HFFc6 (cell line): ENCODE results near the gene TIMP2. TPM values are rescaled to one million over a fixed set of nuclear protein-coding genes. Genes with fewer than 3 reads are reported as not detected.

Source experiments
- DNase-seq: peaks from one replicate; pipeline ENCODE4 v3.0.0-alpha.2; 2018
- H3K27ac Mint-ChIP-seq: 2 replicates; pipeline ENCODE4 v1.8.0; 2020; ENCODE audit warnings: mild to moderate bottlenecking, mixed read lengths
- H3K27me3 Mint-ChIP-seq: 2 replicates; pipeline ENCODE4 v1.8.0; 2021; ENCODE audit warnings: mild to moderate bottlenecking, moderate library complexity, mixed read lengths; ENCODE audit not compliant: insufficient read depth
- H3K36me3 Mint-ChIP-seq: 2 replicates; pipeline ENCODE4 v1.8.0; 2021; ENCODE audit warnings: low read depth, mixed read lengths
- H3K4me1 Mint-ChIP-seq: 2 replicates; pipeline ENCODE4 v1.8.0; 2020; ENCODE audit warnings: low read depth, mixed read lengths
- H3K4me3 Mint-ChIP-seq: 2 replicates; pipeline ENCODE4 v1.8.0; 2020; ENCODE audit warnings: mild to moderate bottlenecking, moderate library complexity, mixed read lengths
- H3K9me3 Mint-ChIP-seq: 2 replicates; pipeline ENCODE4 v1.8.0; 2020; ENCODE audit warnings: mild to moderate bottlenecking, mixed read lengths
- total RNA-seq, 6 experiments: library from RNA; stranded (reverse); fragmentation: NEBNext Ultra II Directional; extraction: Animal tissue kit (Norgen Biotek cat#: 25700); gene quantifications; 2 replicates in 1 of 6; 3 replicates in 5 of 6; pipeline ENCODE4 v1.2.3, GENCODE V29; 2021
- TF ChIP-seq, protein P1 (sequence below): fragments of 200-600 bp; sonication (generic); IDR thresholded peaks from 2 replicates; pipeline ENCODE4 v1.5.0; 2021; ENCODE audit warnings: antibody characterized with exemption, mild to moderate bottlenecking

Gene TIMP2
- total RNA-seq, 6 experiments from 2014 or later: 547 to 705 (median 601) TPM

DNA sequence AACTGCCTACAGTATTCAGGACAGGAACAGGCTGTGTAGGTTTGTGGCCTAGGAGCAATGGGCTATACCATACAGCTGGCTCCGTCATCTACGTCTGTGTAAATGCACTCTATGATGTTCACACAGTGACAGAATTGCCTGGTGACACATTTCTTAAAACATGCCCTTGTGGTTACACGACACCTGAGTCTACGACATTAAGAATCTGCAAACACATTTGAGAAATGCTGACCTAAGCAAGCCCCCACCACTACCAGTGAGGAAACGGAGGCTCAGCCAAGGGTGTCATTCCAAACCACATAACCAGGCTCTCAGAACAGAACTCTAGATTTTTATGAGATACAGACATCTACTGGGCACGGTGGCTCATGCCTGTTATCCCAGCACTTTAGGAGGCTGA is 108.1 kb downstream of the TIMP2 start:
- TF ChIP-seq, protein P1, sequence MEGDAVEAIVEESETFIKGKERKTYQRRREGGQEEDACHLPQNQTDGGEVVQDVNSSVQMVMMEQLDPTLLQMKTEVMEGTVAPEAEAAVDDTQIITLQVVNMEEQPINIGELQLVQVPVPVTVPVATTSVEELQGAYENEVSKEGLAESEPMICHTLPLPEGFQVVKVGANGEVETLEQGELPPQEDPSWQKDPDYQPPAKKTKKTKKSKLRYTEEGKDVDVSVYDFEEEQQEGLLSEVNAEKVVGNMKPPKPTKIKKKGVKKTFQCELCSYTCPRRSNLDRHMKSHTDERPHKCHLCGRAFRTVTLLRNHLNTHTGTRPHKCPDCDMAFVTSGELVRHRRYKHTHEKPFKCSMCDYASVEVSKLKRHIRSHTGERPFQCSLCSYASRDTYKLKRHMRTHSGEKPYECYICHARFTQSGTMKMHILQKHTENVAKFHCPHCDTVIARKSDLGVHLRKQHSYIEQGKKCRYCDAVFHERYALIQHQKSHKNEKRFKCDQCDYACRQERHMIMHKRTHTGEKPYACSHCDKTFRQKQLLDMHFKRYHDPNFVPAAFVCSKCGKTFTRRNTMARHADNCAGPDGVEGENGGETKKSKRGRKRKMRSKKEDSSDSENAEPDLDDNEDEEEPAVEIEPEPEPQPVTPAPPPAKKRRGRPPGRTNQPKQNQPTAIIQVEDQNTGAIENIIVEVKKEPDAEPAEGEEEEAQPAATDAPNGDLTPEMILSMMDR: no peak
- H3K9me3 Mint-ChIP-seq: no peaks in the 10 kb centered on the region
- H3K4me1 Mint-ChIP-seq: peaks cover 19% of the 10 kb centered on the region
- no peak overlapping the region for H3K4me3 Mint-ChIP-seq
- no peaks in the 10 kb centered on the region for H3K27me3 Mint-ChIP-seq
- H3K36me3 Mint-ChIP-seq: peaks cover 41% of the 10 kb centered on the region
- DNase-seq: no peak
- no peak overlapping the region for H3K27ac Mint-ChIP-seq

DNA sequence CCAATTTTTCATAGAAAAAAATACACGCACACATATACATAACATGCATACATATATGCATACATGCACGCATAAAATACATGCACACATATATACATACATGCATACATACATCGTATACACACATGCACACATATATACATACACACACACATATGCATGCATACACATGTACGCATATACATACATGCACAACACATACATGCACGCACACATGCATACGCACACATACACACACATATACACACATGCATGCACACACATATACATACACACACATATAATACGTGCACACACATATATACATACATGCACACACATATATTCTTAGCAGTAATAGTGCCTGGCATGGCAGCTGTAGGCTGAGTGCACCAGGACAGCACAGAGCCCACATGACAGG is 109.5 kb downstream of the TIMP2 start:
- TF ChIP-seq, protein P1: no peak
- Mint-ChIP-seq H3K4me3 (no peak overlapping the region), H3K27ac (no peak overlapping the region), H3K36me3 (peaks cover 40% of the 10 kb centered on the region), H3K4me1 (peaks cover 15% of the 10 kb centered on the region), H3K9me3 (no peaks in the 10 kb centered on the region), H3K27me3 (no peaks in the 10 kb centered on the region)
- DNase-seq: no peak

DNA sequence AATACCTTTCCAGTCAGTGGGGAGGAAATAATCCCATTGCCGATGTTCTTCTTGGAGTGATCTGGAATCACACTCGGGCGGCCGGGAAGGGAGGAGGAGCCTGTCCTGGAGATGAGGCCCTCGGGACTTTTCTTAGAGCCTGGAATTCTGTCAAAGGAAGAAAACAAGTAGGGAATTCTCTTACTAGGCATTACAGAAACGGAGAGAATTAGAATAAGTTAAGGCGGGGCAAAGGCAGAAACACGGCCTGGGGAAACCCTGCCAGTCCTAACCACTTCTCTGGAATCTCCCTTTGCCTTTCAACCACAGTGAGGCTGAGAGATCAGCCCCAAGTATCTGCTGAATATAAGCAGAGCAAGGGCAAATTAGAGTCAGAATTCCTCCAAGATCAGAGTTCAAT is 112.3 kb downstream of the TIMP2 start:
- TF ChIP-seq, protein P1: no peak
- Mint-ChIP-seq H3K27me3 (no peaks in the 10 kb centered on the region; the same call in none of the 2 replicates), H3K4me3 (no peak overlapping the region), H3K27ac (no peak overlapping the region), H3K36me3 (peaks cover 46% of the 10 kb centered on the region), H3K4me1 (peaks cover 23% of the 10 kb centered on the region), H3K9me3 (no peaks in the 10 kb centered on the region)
- DNase-seq: no peak

DNA sequence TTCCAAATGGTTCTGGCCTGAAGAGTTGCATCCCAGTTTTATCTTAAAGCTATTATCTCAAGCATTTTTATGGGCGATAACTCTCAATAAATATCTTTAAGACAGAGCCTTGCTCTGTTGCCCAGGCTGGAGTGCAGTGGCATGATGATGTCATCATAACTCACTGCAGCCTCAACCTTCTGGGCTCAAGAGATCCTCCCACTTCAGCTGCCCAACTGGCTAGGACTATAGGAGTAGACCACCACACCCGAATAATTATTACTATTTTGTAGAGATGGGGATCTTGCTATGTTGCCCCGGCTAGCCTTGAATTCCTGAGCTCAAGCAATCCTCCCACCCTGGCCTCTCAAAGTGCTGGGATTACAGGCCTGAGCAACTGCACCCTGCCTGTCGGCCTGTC is 117.0 kb downstream of the TIMP2 start:
- Mint-ChIP-seq H3K27me3 (peaks cover 2% of the 10 kb centered on the region), H3K27ac (peak overlapping the region; percentile 26; the same call in 1 of the 2 replicates), H3K36me3 (peaks cover 54% of the 10 kb centered on the region), H3K4me3 (no peak overlapping the region), H3K4me1 (peaks cover 31% of the 10 kb centered on the region), H3K9me3 (no peaks in the 10 kb centered on the region)
- TF ChIP-seq, protein P1: no peak
- peak; percentile 21 for DNase-seq

DNA sequence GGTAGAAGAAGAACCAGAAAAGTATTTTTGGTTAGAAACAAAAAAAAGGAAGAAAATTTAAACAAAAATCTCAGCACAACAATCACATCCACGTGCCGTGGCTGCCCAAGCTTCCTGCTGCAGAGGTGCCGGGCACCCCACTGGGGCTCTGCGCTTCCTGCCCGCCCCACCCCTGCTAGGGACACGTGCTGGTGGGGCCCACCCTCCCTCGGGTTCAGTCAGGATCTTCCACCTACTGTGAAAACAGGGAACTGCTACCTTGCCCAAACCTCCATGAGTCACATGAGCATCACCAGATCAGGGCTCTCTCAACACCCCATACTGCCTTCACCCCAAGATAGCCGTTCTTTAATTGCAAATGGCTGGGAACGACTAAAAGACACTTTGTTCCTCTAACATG is 118.7 kb downstream of the TIMP2 start:
- DNase-seq: no peak
- H3K4me3 Mint-ChIP-seq: no peak overlapping the region
- H3K27ac Mint-ChIP-seq: peak overlapping the region; percentile 31; the same call in 1 of the 2 replicates
- peaks cover 2% of the 10 kb centered on the region for H3K27me3 Mint-ChIP-seq
- TF ChIP-seq, protein P1: peak; percentile 37
- H3K36me3 Mint-ChIP-seq: peaks cover 60% of the 10 kb centered on the region
- peaks cover 31% of the 10 kb centered on the region for H3K4me1 Mint-ChIP-seq
- H3K9me3 Mint-ChIP-seq: no peaks in the 10 kb centered on the region

DNA sequence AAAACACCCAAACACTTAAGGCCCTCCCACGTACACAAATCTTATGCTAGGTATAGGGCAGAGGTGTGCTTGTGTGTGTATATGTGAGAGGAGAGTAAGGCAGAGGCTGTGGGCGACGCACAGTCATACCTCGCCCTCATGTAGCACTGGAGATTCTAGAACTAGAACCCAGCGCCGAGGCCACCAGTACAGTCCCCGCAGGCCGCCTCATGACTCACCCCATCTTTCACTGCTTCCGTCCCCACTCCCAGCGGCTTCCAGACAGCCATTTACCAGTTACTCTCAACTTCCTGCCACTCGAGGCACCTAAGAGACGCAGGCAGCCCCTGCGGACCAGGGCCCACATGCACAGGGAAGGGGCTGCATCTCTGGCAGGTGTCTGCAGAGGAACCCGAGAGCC is 119.9 kb downstream of the TIMP2 start:
- no peak for DNase-seq
- no peaks in the 10 kb centered on the region for H3K9me3 Mint-ChIP-seq
- TF ChIP-seq, protein P1: no peak
- H3K36me3 Mint-ChIP-seq: peaks cover 54% of the 10 kb centered on the region
- no peak overlapping the region; the same call in 1 of the 2 replicates for H3K27ac Mint-ChIP-seq
- peaks cover 27% of the 10 kb centered on the region for H3K4me1 Mint-ChIP-seq
- H3K27me3 Mint-ChIP-seq: peaks cover 2% of the 10 kb centered on the region
- no peak overlapping the region for H3K4me3 Mint-ChIP-seq
